Measurements from ENCODE around the gene E4F1.

DNA sequence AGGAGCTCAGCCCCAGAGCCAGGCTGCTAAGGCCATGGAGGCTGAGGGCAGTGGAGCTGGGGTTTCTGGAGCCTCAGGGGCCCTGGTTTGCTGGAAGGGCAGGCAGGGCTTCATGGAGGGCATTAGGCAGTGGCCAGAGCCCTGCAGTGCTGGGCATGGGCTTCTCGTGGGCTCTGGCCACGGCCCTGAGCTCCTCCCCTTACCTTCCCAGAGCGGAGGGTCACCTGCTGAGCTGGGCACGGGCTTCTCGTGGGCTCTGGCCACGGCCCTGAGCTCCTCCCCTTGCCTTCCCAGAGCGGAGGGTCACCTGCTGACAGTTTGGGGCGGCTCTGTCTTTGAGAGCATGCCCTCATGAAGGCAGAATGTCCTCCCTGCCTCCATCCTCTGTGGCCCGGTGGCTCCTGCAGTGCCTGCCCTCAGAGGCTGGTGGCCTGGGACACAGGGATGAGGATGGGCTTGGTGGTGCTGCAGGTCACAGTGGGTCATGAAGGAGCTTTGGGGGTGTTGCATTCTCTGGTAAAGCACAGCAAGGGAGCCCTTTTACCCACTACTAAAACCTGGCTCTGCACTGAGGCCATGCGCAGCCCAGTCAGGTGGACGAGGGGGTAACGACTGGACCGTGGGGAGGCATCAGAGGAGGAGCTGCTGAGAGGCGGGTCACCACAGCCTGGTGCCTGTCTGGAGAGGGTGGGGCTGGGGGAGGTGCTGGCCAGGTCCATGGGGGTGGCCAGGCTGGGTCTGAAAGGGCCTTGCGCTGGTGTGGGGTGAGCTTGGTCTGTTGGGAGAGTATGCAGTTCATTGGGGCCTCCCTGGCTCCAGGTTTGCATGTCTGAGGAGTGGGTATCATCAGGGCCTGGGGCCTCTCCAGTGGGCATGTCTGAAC is 47.4 kb downstream of the E4F1 start:
- TF ChIP-seq POLR2A (IDR thresholded peaks at IDR 0.05) (no peak), CTCF (IDR thresholded peaks at IDR 0.05) (no peak)
